ENCODE data around the gene SPA17.

DNA sequence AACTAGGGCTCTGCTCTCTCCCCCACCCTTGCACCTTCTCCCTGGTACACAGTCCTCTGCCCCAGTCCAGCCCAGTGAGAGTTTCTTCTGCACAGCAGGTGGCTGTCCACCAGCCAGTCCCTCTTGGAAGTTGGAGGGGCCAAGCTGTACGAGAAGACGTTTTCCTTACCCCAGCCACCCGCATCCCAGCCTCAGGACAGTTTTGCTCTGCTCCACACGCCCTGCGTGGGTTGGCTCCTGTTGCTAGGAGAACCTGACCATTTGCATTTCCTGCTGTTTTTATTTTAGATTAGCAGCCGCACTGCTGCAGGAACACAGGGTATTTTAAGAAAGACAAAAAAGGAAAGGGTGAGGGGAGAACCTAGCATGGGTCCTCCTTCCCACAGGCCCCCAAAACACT is 48.5 kb downstream of the SPA17 start:
- TF ChIP-seq, protein P1, sequence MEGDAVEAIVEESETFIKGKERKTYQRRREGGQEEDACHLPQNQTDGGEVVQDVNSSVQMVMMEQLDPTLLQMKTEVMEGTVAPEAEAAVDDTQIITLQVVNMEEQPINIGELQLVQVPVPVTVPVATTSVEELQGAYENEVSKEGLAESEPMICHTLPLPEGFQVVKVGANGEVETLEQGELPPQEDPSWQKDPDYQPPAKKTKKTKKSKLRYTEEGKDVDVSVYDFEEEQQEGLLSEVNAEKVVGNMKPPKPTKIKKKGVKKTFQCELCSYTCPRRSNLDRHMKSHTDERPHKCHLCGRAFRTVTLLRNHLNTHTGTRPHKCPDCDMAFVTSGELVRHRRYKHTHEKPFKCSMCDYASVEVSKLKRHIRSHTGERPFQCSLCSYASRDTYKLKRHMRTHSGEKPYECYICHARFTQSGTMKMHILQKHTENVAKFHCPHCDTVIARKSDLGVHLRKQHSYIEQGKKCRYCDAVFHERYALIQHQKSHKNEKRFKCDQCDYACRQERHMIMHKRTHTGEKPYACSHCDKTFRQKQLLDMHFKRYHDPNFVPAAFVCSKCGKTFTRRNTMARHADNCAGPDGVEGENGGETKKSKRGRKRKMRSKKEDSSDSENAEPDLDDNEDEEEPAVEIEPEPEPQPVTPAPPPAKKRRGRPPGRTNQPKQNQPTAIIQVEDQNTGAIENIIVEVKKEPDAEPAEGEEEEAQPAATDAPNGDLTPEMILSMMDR (IDR thresholded peaks at IDR 0.05), result no peak
- TF ChIP-seq POLR2AphosphoS5 (IDR thresholded peaks at IDR 0.05) (no peak), POLR2A (IDR thresholded peaks at IDR 0.05) (no peak)

Data from breast epithelium (tissue), 3 donors.